Panc1 (cell line): Measurements from ENCODE around the gene LPAR2. TPM values are rescaled to one million over a fixed set of nuclear protein-coding genes. Genes with fewer than 3 reads are reported as not detected.

Source experiments
- ATAC-seq: fragments of 200-7000 bp; cut with Tn5 transposase; 2 replicates; pipeline ENCODE4 v1.9.1; 2020; ENCODE audit warnings: mild to moderate bottlenecking, moderate library complexity
- BruUV-seq: library from RNA; stranded (reverse); fragments of 400-500 nt; replicated peaks from 2 replicates; lab custom pipeline; 2021; lab: Mats Ljungman, UMichigan
- CTCF ChIA-PET: fragments of 300-600 bp; sonication (Branson Sonifier 250); formaldehyde crosslinking; loops from one replicate; lab custom pipeline; 2022; ENCODE audit warnings: antibody characterized with exemption; lab: Charles Lee
- POLR2A ChIA-PET: fragments of 300-600 bp; sonication (Branson Sonifier 250); formaldehyde crosslinking; loops from one replicate; lab custom pipeline; 2022; ENCODE audit warnings: antibody characterized with exemption; lab: Charles Lee
- DNase-seq: peaks from one replicate; pipeline ENCODE4 v3.0.0-alpha.2; 2010; ENCODE audit warnings: low read depth, low spot score
- H3K27ac ChIP-seq: 2 replicates; pipeline ENCODE4 v1.5.1; 2011; ENCODE audit warnings: mild to moderate bottlenecking, low read length, inconsistent platforms
- H3K27me3 ChIP-seq: fragments of 200-500 bp; sonication (Bioruptor generic); 2 replicates; pipeline ENCODE4 v1.6.0; 2014; ENCODE audit warnings: low read length, inconsistent platforms; ENCODE audit not compliant: control insufficient read depth, insufficient read depth
- H3K36me3 ChIP-seq: fragments of 200-500 bp; sonication (Bioruptor generic); 2 replicates; pipeline ENCODE4 v1.5.1; 2014; ENCODE audit warnings: inconsistent platforms, mild to moderate bottlenecking, low read length, moderate library complexity; ENCODE audit not compliant: control insufficient read depth, insufficient read depth
- H3K4me1 ChIP-seq: 2 replicates; pipeline ENCODE4 v1.5.1; 2011; ENCODE audit warnings: inconsistent platforms, mild to moderate bottlenecking, low read length, moderate library complexity; ENCODE audit not compliant: control insufficient read depth, insufficient read depth
- H3K4me3 ChIP-seq, 2 experiments: 2 replicates each; pipeline ENCODE4 v1.5.1; 2011 to 2012; ENCODE audit warnings: low read depth in 2 of 2, low read length in 2 of 2, mild to moderate bottlenecking in 2 of 2, inconsistent platforms in 1 of 2, moderate library complexity in 1 of 2
- H3K9me3 ChIP-seq: fragments of 200-500 bp; sonication (Bioruptor generic); 2 replicates; pipeline ENCODE4 v1.5.1; 2014; ENCODE audit warnings: low read depth, mild to moderate bottlenecking, inconsistent platforms, low read length, moderate library complexity; ENCODE audit not compliant: control insufficient read depth, insufficient read depth
- CTCF ChIP-seq: fragments of 450-650 bp; IDR thresholded peaks from 2 replicates; pipeline ENCODE4 v1.5.1; 2017; ENCODE audit warnings: mild to moderate bottlenecking
- POLR2AphosphoS5 ChIP-seq: IDR thresholded peaks from 2 replicates; pipeline ENCODE4 v1.6.1; 2012; ENCODE audit warnings: mild to moderate bottlenecking, low read depth, low read length, moderate library complexity
- REST ChIP-seq, 2 experiments: IDR thresholded peaks; 2 replicates each; pipeline ENCODE4 v1.6.1; 2011 to 2012; ENCODE audit warnings: low read depth in 2 of 2, control low read depth in 1 of 2, low read length in 1 of 2, mild to moderate bottlenecking in 1 of 2, moderate library complexity in 1 of 2; ENCODE audit not compliant: insufficient read depth in 1 of 2
- SIN3A ChIP-seq: IDR thresholded peaks from 2 replicates; pipeline ENCODE4 v1.6.1; 2012; ENCODE audit warnings: low read depth, mild to moderate bottlenecking, low read length, moderate library complexity, borderline replicate concordance; ENCODE audit not compliant: insufficient read depth
- TCF7L2 ChIP-seq: IDR thresholded peaks from 2 replicates; pipeline ENCODE4 v1.6.1; 2011; ENCODE audit warnings: mild to moderate bottlenecking, low read depth, low read length, inconsistent platforms
- in situ Hi-C: cut with HindIII; loops from 2 replicates; pipeline ENCODE4 v1.10.0; 2016; ENCODE audit warnings: low sequenced_read_pairs, low pct_unique_long_range_greater_than_20kb
- intact Hi-C: fragments of 100-400 bp; cut with micrococcal nuclease; formaldehyde crosslinking; loops from one replicate; pipeline ENCODE4 v1.10.0; 2022; ENCODE audit not compliant: unreplicated experiment
- total RNA-seq: library from RNA; stranded (reverse); gene quantifications from one replicate; pipeline ENCODE4 v1.2.1, GENCODE V29; 2021; ENCODE audit not compliant: unreplicated experiment

The LPAR2 gene
- total RNA-seq, 1 experiment from 2014 or later: 16.0 TPM

DNA sequence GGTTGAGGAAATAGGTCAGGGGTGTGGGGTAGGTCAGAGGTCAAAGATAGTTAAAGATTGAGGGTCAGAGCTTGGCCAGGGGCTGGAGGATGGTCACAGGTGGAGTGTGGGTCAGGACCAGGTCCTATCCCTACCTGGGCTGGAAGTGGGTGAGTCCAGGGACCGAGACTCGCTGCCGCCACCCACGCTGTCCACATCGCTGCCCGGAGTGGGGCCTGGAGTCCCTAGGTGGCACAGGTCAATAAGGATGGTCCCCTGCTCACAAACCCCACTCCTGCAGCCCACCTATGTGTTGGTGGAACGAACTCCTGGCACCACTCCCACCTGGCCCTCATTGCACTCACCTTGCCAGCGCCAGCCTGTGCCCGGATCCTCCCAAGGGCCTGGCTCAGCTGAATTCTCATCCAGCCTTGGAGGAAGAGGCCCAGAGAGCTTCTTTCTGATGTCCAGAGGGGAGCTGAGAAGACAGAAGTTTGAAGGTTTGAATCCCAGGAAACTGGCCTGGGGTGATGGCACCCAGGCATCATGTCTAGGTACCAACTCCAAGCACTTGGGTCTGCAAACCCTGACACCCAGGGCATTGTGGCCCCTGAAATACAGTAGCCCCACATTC, 8.7 kb upstream of the LPAR2 start:
- H3K27me3 ChIP-seq: no peaks in the 10 kb centered on the region
- H3K4me1 ChIP-seq: no peaks in the 10 kb centered on the region
- intact Hi-C loops: no loop called here
- POLR2A ChIA-PET: no interaction called here
- no peaks in the 10 kb centered on the region for H3K9me3 ChIP-seq
- ATAC-seq: no peak
- in situ Hi-C loops: no loop called here
- TF ChIP-seq TCF7L2 (no peak), SIN3A (no peak), CTCF (no peak), REST (IDR thresholded peaks at IDR 0.05; ENCODE audit: insufficient read depth in 1 of 2, low read depth in 2 of 2, low read length in 1 of 2) (no peak), POLR2AphosphoS5 (no peak)
- DNase-seq: no peak
- H3K27ac ChIP-seq: no peak overlapping the region
- no peak overlapping the region for H3K4me3 ChIP-seq
- no peaks in the 10 kb centered on the region for H3K36me3 ChIP-seq
- CTCF ChIA-PET: no interaction called here
- BruUV-seq: no TSS peak

DNA sequence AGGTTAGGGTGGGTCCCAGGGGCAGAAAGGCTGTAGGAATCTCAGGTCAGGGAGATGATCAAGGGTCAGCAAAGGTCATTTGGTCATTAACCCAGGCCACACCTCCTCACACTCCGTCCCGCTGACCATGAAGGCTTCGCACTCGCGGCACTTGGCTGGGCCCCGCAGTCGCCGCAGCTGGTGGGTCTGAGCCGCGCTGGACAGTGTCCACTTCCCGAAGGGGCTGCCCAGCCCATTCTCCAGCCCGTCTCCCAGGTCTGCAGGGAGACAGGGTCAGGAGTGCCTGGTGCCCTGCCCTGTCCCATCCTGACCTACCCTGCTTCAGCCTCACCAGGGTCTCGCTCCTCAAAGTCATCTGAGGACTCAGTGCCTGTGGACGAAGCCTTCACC, 7.3 kb upstream of the LPAR2 start:
- DNase-seq (no peak), ATAC-seq (no peak)
- H3K9me3 ChIP-seq: no peaks in the 10 kb centered on the region
- no peaks in the 10 kb centered on the region for H3K27me3 ChIP-seq
- no peaks in the 10 kb centered on the region for H3K4me1 ChIP-seq
- no peak for TF ChIP-seq REST (IDR thresholded peaks at IDR 0.05; ENCODE audit: insufficient read depth in 1 of 2, low read depth in 2 of 2, low read length in 1 of 2)
- TF ChIP-seq TCF7L2: no peak
- no peaks in the 10 kb centered on the region for H3K36me3 ChIP-seq
- in situ Hi-C loops: no loop called here
- H3K4me3 ChIP-seq: no peak overlapping the region
- BruUV-seq: no TSS peak
- intact Hi-C loops: no loop called here
- ChIA-PET CTCF (no interaction called here), POLR2A (interaction anchor here (0.5 kb wide), 1 partner anchor 104 kb away, joined by 17 read pairs; no protein-coding TSS in a partner anchor)
- H3K27ac ChIP-seq: no peak overlapping the region
